Measurements from ENCODE around the gene CACTIN.
"Not testable (repeated sequence)": the region's sequence is repeated elsewhere in the genome, so short reads cannot be mapped to it uniquely, and the experiment has no call there.

CACTIN gene

DNA sequence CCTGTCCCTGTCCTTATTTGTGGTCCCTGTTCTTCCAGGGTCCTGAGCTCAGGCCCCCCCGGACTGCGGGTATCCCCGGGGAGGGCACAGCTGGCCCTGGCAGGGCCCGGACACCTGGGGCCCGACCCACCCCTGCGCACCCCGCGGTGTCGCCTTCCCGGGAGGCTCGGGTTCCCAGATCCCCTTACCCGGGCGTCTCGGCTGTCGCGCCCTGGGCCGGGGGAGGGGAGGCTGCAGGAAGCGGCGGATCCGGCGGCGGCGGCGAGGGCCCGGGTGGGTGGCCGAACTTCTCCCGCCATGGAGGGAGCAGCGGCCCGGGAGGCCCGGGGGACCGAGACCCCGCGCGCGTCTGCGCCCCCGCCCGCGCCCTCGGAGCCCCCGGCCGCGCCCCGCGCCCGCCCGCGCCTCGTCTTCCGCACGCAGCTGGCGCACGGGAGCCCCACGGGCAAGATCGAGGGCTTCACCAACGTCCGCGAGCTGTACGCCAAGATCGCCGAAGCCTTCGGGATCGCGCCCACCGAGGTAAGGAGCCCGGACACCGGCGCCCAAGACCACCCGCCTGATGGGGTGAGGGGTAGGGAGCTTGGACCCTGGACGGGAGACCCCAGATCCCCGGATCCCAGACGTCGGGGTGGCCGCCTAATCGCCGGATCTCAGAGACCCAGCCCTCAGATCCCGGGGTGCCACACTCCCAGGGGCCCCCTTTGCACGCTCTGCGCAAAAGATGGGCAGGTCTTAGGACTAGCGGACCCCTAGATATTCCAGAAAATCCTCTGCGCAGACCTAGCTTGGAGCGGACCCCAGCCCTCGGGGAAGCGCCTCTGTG lies 41.1 kb downstream of the CACTIN start, which contains the start of gene GIPC3:
TSS of gene GIPC3 (plus strand) at position 178 of the 826 bp plus-strand sequence. CDS start at position 298, 120 bp downstream.
- no peak for DNase-seq

DNA sequence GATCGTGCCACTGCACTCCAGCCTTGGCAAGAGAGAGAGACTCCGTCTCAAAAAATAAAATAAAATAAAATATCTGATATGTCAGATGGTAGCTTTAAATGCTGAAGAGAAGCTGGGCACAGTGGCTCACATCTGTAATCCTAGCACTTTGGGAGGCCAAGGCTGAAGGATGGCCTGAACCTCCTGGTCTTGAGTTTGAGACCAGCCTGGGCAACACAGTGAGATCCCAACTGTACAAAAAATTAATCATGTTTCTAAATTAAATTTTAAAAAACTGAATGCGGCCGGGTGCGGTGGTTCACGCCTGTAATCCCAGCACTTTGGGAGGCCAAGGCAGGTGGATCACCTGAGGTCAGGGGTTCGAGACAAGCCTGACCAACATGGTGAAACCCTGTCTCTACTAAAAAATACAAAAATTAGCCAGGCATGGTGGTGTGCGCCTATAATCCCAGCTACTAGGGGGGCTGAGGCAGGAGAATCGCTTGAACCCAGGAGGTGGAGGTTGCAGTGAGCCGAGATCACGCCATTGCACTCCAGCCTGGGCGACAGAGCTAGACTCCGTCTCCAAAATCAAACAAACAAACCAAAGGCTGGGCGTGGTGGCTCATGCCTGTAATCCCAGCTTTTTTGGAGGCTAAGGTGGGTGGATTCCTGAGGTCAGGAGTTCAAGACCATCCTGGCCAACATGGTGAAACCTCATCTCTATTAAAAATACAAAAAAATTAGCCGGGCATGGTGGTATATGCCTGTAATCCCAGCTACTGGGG lies 42.4 kb downstream of the CACTIN start:
- DNase-seq, result not testable (repeated sequence)

GRCh38 chr19:3581792-3582191 lies 44.8 kb downstream of the CACTIN start:
- DNase-seq, result not testable (repeated sequence)

DNA sequence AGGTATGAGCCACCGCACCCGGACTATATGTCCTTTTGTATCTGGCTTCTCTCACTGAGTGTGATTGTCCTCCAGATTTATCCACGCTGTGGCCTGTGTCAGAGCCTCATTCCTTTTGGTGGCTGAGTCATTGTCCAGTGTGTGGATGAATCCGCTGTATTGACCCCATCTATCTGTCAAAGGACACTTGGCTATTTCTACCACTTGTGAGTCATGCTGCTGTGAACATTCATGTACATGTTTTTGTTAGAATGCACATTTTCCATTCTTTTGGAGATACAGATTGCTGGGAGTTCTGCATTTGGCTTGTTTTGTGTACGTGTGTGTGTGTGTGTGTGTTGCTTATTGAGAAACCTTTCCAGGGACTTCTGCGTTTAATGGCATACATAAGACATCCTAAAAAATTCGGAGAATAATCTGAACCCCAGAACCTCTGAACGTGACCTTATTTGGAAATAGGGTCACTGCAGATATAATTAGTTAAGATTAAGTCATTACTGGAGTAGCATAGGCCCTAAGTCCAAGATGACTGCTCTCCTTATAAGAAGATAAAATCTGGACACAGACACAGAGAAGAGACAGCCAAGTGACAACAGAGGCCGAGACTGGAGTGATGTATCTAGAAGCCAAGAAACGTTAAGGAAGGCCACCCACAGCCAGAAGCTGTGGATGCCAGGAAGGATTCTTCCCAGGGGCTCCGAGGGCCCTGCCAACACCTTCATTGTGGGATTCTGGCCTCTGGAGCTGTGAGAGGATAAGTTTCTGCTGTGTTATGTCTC lies 46.2 kb downstream of the CACTIN start:
- no peak for DNase-seq

GRCh38 chr19:3578390-3578789 lies 48.2 kb downstream of the CACTIN start:
- no peak for DNase-seq

DNA sequence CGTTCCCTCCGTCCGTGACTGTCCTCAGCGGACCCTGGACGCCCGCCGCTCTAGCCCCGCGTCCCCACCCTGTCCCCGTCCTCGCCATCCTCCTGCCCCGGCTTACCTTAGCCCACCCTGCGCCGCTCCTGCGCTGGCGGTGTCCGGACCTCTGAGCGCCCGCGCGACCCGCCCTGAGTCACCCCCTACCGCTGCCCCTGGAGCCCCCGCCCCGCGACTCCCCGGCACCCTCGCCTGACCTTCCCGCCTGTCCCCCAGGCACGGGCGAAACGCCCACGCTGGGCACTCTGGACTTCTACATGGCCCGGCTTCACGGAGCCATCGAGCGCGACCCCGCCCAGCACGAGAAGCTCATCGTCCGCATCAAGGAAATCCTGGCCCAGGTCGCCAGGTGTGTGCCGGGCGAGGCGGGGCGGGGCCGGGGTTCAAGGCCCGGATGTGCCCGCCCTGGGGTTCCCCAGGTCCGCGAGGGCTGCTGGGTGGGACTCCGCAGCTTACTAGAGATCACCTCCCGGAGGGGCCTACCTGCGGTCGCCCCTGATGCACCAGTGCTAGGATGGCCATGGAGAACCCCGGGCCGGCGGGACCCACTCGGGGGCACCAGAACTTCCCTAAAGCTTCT lies 48.8 kb downstream of the CACTIN start:
- DNase-seq, result no peak

- peak; percentile 79 for DNase-seq
These were observed 49.7 kb downstream of the CACTIN start for GRCh38 chr19:3576696-3577443.

- DNase-seq, result no peak
These were observed 50.5 kb downstream of the CACTIN start for GRCh38 chr19:3575949-3576673.

- DNase-seq, result peak; percentile 49
These were observed 51.3 kb downstream of the CACTIN start for GRCh38 chr19:3575260-3575741.

- DNase-seq, result peak; percentile 99
These were observed 52.5 kb downstream of the CACTIN start for GRCh38 chr19:3573858-3574637.

DNA sequence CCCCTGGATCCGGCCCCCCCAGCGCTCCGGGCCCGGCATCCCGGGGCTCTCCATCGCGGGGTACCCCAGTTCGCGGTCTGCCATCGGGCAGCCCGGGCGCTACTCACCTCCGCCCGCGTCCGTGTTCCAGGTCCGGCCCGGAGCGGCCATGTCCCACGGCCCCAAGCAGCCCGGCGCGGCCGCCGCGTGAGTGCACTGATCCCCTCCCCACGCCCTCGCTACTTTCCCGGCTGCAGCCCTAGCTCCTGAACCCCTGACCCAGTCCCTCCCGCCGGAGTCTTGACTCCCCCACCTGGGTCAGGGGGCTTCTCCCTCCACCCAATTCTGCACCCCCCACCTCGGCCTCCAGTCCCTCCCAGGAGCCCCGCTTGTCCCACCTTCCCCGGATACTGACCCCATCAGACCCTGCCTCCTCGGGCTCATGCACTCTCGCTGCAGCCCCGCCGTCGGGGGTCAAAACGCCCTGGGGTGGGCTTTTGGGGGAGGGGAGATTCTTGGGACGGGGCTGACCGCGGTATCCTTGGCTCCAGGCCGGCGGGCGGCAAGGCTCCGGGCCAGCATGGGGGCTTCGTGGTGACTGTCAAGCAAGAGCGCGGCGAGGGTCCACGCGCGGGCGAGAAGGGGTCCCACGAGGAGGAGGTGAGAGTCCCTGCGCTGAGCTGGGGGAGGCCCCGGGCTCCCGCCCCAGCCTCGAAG lies 53.3 kb downstream of the CACTIN start:
- DNase-seq, result peak; percentile 57

DNA sequence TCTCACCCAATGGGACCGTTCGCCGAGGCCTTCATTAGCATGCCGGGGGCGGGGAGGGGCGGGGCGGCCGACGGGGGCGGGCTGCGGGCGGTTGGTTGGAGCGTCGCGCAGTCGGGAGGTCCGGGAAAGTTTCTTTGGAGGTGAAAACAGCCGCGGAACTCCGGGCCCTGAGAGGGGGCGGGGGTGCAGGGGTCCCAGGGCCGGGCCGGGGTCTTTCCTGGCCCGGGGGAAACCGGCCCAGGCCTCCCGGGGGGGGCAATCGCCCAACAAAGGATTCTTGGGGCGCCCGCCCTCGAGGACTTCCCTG lies 53.8 kb downstream of the CACTIN start, which contains the start of gene HMG20B:
TSS of gene HMG20B (plus strand) at position 90 of the 307 bp plus-strand sequence. CDS start 366 bp downstream, outside the sequence.
- DNase-seq, result no peak

DNA sequence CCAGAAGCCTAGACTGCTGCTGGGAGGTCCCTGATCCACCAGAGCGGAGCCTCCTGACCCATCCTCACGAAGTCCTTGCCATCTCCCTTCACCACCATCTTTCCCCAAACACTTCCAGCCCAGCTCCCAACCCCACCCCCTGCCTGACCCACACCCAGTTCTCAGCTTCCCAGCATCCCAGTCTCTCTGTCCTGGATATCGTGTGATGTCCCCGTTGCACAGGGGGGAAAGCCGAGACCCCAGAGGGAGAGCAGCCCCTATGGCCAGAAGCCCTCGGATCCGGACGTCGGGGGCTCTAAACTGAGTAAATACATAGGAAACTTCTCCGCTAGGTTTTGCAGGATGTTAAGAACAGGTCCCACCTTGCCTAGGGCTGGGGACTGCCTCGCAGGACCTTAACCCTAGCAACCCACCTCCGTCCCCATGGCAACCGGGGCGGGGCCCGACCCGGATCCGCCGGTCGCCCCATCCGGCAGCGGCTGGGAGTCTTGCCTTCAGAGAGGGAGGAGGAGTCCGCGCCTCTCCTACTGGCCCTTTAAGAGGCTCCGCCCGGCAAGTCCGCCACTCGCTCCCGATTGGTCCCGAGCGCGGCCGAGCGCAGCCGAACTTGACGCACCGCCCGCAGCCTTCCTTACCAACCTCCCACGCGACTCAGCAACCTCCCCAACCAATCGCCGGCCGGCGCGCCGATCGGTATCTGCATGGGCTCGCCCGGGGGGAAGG lies 54.3 kb downstream of the CACTIN start:
- DNase-seq, result peak; percentile 100

GRCh38 chr19:3570606-3571011 lies 56.0 kb downstream of the CACTIN start:
- no peak for DNase-seq

- DNase-seq, result not testable (repeated sequence)
These were observed 56.5 kb downstream of the CACTIN start for GRCh38 chr19:3570042-3570441.

- no peak for DNase-seq
These were observed 61.5 kb downstream of the CACTIN start for GRCh38 chr19:3565139-3565538.

GRCh38 chr19:3563709-3564524 lies 62.7 kb downstream of the CACTIN start:
- no peak for DNase-seq

All from hematopoietic multipotent progenitor cell treated with erythropoietin and hydrocortisone succinate and interleukin-3 and kit ligand, for 4 days (in vitro differentiated cells).